GM13977 (cell line): Measurements from ENCODE around the gene CSMD2.

Experiments used
- DNase-seq: peaks from one replicate; pipeline ENCODE4 v3.0.0; 2012; ENCODE audit warnings: low spot score
- in situ Hi-C: fragments of 300-500 bp; cut with MboI; formaldehyde crosslinking; loops from one replicate; pipeline ENCODE4 v1.12.0; 2022; ENCODE audit warnings: low sequenced_read_pairs, low pct_unique_long_range_greater_than_20kb, mixed read lengths, inconsistent platforms; ENCODE audit not compliant: unreplicated experiment
- TF ChIP-seq, protein P1 (sequence below): IDR thresholded peaks from 2 replicates; pipeline ENCODE4 v1.5.1; 2012; ENCODE audit warnings: mild to moderate bottlenecking, control low read depth; ENCODE audit not compliant: insufficient read depth; ENCODE audit errors: extremely low read depth, missing control alignments

The CSMD2 gene

DNA sequence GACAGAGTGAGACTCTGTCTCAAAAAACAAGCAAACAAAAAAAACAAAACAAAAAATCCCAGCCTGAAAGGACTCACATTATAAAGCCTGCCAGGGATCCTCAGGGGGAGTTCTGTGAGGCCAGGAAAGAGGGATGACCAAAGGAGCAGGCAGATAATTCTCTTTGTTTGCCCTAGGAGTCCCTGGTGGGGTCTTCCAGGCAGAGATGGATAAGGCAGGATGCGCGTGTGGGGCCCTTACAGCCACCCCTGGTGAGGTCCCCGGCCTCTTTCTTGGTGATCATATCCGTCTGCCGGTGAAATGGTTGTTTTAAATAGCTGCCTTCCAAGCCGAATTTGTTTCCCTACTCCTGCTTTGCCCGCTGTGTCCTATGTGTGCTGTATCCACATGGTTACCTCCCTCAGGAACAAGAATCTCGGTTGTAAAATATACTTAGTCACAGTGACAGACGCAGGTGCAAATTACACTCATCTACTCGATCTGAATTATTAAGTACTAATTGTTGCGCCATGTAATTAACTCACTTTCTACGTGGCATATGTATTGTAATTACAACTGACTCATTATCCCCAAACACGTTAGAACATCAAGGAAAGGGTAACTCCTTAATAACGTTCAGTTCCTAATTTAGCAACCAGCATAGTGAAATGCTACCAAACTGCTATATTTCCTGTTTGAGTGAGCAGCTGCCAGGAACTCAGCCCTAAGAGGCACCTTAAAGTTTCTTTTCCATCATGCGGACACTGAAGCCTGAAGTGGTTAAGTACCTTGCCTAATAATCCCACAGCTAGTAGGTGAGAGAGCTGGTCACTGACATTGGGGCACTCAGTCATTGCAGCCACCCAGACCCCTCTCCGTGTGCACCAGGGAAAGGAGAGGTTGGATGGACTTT is 586.2 kb downstream of the CSMD2 start:
- in situ Hi-C loops = no loop called here
- no peak for DNase-seq
- TF ChIP-seq, protein P1, sequence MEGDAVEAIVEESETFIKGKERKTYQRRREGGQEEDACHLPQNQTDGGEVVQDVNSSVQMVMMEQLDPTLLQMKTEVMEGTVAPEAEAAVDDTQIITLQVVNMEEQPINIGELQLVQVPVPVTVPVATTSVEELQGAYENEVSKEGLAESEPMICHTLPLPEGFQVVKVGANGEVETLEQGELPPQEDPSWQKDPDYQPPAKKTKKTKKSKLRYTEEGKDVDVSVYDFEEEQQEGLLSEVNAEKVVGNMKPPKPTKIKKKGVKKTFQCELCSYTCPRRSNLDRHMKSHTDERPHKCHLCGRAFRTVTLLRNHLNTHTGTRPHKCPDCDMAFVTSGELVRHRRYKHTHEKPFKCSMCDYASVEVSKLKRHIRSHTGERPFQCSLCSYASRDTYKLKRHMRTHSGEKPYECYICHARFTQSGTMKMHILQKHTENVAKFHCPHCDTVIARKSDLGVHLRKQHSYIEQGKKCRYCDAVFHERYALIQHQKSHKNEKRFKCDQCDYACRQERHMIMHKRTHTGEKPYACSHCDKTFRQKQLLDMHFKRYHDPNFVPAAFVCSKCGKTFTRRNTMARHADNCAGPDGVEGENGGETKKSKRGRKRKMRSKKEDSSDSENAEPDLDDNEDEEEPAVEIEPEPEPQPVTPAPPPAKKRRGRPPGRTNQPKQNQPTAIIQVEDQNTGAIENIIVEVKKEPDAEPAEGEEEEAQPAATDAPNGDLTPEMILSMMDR = no peak

DNA sequence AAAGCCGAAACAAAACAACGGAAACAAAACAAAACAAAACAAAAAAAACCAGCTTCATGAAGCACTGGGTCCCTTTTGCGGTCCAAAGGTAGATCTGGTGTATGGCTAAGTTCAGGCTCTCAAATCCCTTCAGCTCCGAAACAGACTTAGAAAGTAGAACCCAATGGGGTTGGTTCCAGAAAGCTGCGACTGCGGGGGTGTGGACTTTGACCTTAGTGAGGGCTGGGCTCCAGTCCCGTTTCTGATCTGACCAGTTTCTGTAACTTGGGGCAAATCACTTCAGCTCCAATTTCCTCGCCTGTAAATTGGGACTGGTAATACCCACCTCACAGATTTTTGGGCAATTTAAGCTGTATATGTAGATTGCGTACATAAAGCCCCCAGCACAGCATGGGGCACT is 587.4 kb downstream of the CSMD2 start:
- in situ Hi-C loops = no loop called here
- no peak for DNase-seq
- TF ChIP-seq, protein P1 = no peak

DNA sequence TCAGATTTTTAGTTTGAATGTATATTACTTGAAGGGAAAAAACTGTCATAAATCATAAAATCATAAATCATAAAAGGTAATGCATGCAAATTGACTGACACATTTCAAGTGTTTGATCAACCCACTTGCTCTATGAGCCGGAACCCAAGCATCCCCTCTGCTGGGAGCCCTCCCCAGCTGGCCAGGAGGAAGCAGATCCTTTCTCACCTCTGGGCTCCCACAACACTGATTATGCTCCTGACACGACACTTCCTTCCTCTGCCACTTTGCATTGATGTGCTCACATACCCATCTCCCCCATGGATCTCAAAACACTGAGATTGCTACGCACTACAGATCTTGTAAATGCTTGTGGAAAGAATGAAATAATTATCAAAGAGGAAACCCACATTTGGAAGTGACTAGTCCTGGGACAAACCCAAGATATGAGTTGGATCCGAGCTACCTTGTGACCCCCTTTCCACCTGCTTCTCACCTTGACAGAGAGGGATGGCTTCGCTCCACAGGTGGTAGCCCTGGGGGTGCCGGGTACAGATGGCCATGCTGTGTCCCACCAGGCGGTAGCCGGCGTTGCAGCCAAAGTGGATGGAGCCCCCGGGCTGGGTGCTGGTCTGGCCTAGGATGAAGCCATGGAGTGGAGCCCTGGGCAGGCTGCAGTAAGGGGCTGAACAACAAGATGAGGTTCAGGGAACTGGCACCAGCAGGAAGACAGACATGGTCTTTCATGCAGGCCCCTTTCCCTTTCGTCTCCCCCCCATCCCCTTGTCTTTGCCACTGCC is 588.0 kb downstream of the CSMD2 start:
- DNase-seq = no peak
- in situ Hi-C loops = no loop called here
- TF ChIP-seq, protein P1 = no peak

DNA sequence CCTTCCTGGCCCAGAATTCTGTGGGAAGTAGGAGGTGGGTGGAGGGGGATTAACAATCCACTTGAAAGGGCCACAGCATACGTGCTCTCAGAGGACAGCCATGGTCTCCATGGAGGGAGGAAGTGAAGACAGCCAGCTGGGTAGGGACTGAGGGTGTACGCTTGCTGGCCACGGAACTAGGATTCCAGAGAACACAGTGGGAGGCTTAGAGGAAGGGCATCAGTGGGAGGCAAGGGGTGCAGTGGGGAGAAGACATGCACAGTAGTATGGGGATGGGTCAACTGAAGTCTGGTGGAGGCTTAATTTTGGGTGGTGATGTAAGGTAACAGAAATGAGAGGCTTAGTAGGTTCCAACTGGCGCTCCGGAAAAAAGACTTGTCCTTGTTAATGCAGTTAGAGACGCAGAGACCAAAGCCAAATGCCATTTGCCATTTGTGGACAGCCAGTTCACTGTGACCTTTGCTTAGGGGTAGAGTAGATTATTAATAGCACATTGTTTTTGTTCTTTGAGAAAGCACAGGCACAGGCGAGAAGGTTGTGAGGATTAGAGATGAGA is 589.6 kb downstream of the CSMD2 start:
- no peak for DNase-seq
- TF ChIP-seq, protein P1 = no peak
- in situ Hi-C loops = no loop called here

DNA sequence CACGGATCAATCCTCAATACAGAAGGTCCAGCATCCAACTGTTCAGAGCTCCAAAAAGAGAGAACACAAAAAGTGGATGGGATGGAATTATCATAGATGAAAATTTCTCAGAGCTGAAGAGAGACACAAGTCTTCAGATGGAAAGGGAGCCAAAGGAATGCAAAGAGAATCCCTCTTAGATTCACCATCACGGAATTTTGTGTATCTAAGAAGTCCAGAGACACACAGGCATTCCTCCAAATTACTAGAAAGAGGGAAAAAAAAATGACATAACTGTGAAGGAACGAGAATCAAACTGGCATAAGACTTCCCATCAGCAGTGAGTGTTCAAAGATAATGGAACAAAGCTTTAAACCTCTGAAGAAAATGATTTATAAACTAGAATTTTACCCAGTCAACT is 591.4 kb downstream of the CSMD2 start:
- TF ChIP-seq, protein P1 = no peak
- in situ Hi-C loops = no loop called here
- DNase-seq = no peak

DNA sequence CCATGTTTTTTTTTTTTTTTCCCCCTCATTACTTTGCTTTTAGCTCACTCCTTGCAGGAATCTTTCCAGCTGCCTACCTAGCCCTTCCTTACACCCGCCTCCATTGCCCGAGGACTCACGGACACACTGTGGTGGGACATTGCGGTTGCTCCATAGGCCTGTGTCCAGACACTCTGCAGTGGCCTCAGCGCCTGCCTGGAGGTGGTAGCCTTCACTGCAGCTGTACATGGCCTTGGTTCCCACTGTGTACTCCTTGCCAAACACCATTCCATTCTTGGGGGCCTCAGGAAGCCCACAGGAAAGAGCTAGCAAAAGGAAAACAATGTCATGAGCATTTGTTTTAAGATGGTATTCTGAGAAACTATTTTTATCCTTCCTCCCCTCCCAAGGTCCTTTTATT is 592.6 kb downstream of the CSMD2 start:
- TF ChIP-seq, protein P1 = no peak
- DNase-seq = no peak
- in situ Hi-C loops = no loop called here
